Pancreas (tissue), 10 donors: ENCODE results near the gene RBM19. TPM values are rescaled to one million over a fixed set of nuclear protein-coding genes. Genes with fewer than 3 reads are reported as not detected.

ENCODE experiments used
- ATAC-seq, 4 donors: fragments of 200-7000 bp; cut with Tn5 transposase; one replicate each; pipeline versions ENCODE4 v1.8.0 to v1.9.1; 2020; ENCODE audit warnings: mild to moderate bottlenecking in 4 of 4, moderate library complexity in 4 of 4
- DNase-seq, 6 donors: peaks; one replicate each; pipeline ENCODE4 v3.0.0-alpha.2; 2020
- FAIRE-seq: peaks from 2 replicates; lab custom pipeline; 2012; peaks lifted over from hg19 to GRCh38; lab: Jason Lieb, UNC
- H3K27ac ChIP-seq, 4 donors: fragments of 200-600 bp; sonication (generic); 1 replicate in 3 of 4; 2 replicates in 1 of 4; pipeline versions ENCODE4 v1.5.0 to v1.8.0; 2020
- H3K27me3 ChIP-seq, 4 donors: fragments of 200-600 bp; one replicate each; pipeline ENCODE4 v1.8.0; 2021
- H3K36me3 ChIP-seq, 3 donors: fragments of 200-600 bp; sonication (generic) in 1 of 3; one replicate each; pipeline versions ENCODE4 v1.5.0 to v1.8.0; 2020 to 2021
- H3K4me1 ChIP-seq, 3 donors: fragments of 200-600 bp; one replicate each; pipeline ENCODE4 v1.8.0; 2021
- H3K4me3 ChIP-seq, 4 donors: fragments of 200-600 bp; sonication (generic) in 2 of 4; one replicate each; pipeline versions ENCODE4 v1.5.0 to v1.8.0; 2020 to 2021
- H3K9me3 ChIP-seq, 4 donors: fragments of 200-600 bp; one replicate each; pipeline ENCODE4 v1.8.0; 2021
- WGBS, 2 donors: extraction: QIAGEN DNeasy Blood & Tissue Kit; methylation state at CpG; one replicate each; pipeline ENCODE4 v1.1.7; 2013; 5-methylcytosine and 5-hydroxymethylcytosine counted together
- intact Hi-C, 3 donors: fragments of 100-400 bp; cut with DNase I; formaldehyde crosslinking; loops; one replicate each; pipeline versions ENCODE4 v1.11.1 to v1.14.2; 2022
- polyA plus RNA-seq, 2 donors: library from polyadenylated mRNA; stranded (reverse); fragments of 200-250 nt; gene quantifications; one replicate each; pipeline ENCODE4 v1.2.3, GENCODE V29; 2013
- total RNA-seq, 6 donors: library from RNA; stranded (reverse); fragmentation: NEBNext Ultra II Directional in 4 of 6; extraction: Animal tissue kit (Norgen Biotek cat#: 25700) in 4 of 6; gene quantifications; one replicate each; pipeline versions ENCODE4 v1.2.1 to v1.2.4, GENCODE V29; 2021 to 2023
- TF ChIP-seq, protein P1 (sequence below), 4 donors: fragments of 200-600 bp; sonication (generic) in 3 of 4; IDR thresholded peaks; one replicate each; pipeline versions ENCODE4 v1.5.0 to v1.8.0; 2021; ENCODE audit warnings: antibody characterized with exemption in 4 of 4
- donor health status: healthy with polysubstance abuse.
- donor health status: DM: no; HTN: no; CAD: no; lungs with moderate emphysema.
- donor health status: DM: no; HTN: no; CAD: no.
- donor health status: control.
- donor health status: control.
- donor health status: Bipolar disorder and iron deficiency.
- donor health status: DM: yes; HTN: yes; CAD: no.
- donor health status: DM: no; HTN: no; CAD: no.
- donor health status: DM: no; HTN: no; CAD: no.
- donor health status: DM: yes; HTN: yes; CAD: no.

The RBM19 gene
- total and polyA plus RNA-seq, 8 donors: 13.9 to 32.2 (median 15.8) TPM

DNA sequence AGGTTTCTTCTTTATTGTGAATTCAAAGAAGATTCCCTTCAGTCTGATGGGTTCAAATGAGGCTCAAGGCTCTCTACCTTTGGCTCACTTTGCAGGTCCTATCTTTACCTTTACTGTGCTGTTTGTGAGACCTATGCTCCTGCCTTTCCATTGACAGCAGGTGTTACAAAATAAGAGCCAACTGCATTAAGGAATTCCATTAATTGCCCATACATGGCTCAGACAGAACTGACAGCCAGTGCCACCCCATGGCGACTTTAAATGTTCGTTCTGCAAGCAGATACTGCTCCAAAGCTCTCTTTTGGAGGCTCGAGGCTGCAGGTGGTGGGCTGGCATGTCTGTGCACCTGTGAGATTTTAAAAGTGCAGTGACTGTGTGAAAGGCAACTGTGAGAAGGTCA, 44.7 kb downstream of the RBM19 start:
- Histone ChIP-seq H3K9me3 (no peaks in the 10 kb centered on the region), H3K27ac (no peak overlapping the region), H3K4me3 (no peak overlapping the region), H3K4me1 (no peaks in the 10 kb centered on the region), H3K27me3 (no peaks in the 10 kb centered on the region), H3K36me3 (peaks cover 0 to 43% (median 6%) of the 10 kb centered on the region in 3 donors)
- TF ChIP-seq, protein P1, sequence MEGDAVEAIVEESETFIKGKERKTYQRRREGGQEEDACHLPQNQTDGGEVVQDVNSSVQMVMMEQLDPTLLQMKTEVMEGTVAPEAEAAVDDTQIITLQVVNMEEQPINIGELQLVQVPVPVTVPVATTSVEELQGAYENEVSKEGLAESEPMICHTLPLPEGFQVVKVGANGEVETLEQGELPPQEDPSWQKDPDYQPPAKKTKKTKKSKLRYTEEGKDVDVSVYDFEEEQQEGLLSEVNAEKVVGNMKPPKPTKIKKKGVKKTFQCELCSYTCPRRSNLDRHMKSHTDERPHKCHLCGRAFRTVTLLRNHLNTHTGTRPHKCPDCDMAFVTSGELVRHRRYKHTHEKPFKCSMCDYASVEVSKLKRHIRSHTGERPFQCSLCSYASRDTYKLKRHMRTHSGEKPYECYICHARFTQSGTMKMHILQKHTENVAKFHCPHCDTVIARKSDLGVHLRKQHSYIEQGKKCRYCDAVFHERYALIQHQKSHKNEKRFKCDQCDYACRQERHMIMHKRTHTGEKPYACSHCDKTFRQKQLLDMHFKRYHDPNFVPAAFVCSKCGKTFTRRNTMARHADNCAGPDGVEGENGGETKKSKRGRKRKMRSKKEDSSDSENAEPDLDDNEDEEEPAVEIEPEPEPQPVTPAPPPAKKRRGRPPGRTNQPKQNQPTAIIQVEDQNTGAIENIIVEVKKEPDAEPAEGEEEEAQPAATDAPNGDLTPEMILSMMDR (IDR thresholded peaks at IDR 0.05): no peak
- WGBS, 2 donors: 76 to 87% methylated on average over 3 of the region's 3 CpGs
- intact Hi-C loops: no loop called here
- DNase-seq (no peak), FAIRE-seq (no peak), ATAC-seq (no peak)

DNA sequence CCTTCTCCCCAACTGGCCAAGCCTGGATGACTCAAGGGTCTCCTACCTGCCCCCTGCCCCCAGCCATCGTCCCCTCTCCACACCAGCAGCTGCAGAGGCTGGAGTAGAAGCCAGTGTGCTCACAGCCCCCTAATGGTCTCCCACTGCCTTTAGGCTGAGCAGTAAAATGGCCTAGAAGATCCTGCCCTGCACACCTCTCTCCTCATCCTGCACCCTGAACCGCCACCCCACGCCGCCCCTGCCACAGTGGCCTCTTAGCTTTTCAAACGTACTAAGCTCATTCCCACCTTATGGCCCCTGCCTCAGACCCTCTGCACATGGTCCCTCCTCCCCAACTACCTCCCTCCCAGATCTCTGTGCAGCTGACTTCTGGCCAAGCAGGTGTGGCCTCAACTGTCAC, 46.3 kb downstream of the RBM19 start:
- FAIRE-seq (no peak), ATAC-seq (no peak), DNase-seq (no peak)
- H3K27me3 ChIP-seq: no peaks in the 10 kb centered on the region
- H3K36me3 ChIP-seq: peaks cover 0 to 30% (median 6%) of the 10 kb centered on the region in 3 donors
- WGBS, 2 donors: 92 to 93% methylated on average over 5 of the region's 5 CpGs
- TF ChIP-seq, protein P1 (IDR thresholded peaks at IDR 0.05): no peak
- H3K9me3 ChIP-seq: no peaks in the 10 kb centered on the region
- no peaks in the 10 kb centered on the region for H3K4me1 ChIP-seq
- H3K27ac ChIP-seq: no peak overlapping the region
- intact Hi-C loops: no loop called here
- H3K4me3 ChIP-seq: no peak overlapping the region

DNA sequence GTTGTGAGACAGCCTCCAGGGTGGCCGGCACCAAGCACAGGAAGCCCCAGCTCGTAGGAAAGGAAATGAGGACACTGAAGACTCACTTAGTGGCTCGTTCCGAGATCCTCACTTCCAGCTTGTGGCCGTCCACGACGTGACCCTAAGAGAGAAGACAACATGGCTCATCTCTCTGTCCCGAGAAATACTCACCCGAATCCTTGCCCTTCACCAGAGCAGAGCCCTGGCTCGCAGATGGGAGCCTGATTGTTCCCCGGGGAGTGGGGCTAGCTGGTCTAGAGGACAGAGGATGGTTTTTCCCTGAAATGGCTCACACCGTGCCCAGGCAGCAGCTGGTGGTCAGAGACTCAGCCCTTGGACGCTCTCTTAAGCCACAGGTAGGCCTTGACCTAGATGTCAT, 47.8 kb downstream of the RBM19 start:
- H3K4me3 ChIP-seq: no peak overlapping the region
- peaks cover 0 to 15% (median 0%) of the 10 kb centered on the region in 3 donors for H3K36me3 ChIP-seq
- TF ChIP-seq, protein P1 (IDR thresholded peaks at IDR 0.05): no peak
- no peaks in the 10 kb centered on the region for H3K9me3 ChIP-seq
- intact Hi-C loops: no loop called here
- DNase-seq: no peak
- FAIRE-seq: no peak
- ATAC-seq: no peak
- no peaks in the 10 kb centered on the region for H3K4me1 ChIP-seq
- H3K27ac ChIP-seq: no peak overlapping the region
- WGBS, 2 donors: 86 to 90% methylated on average over 13 of the region's 13 CpGs
- no peaks in the 10 kb centered on the region for H3K27me3 ChIP-seq

DNA sequence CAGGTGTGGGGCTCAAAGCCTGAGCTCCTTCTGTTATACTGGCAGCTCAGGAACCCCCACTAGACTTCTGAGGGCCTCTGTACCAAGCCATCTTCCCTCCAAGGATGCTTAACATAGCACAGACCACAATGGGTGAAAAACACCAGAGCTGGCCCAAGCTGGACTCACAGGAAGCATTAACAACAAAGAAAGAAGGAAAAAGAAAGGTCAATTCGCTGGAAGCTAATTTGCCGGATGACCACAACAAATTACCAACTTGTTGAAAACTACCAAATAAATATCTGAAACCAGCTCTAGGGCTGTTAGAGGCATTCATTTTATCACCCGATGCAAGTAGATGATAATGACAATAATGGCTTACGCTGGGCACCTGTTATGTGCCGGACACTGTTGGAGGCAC, 48.7 kb downstream of the RBM19 start:
- ATAC-seq (no peak), DNase-seq (no peak), FAIRE-seq (no peak)
- TF ChIP-seq, protein P1 (IDR thresholded peaks at IDR 0.05): no peak
- Histone ChIP-seq H3K4me3 (no peak overlapping the region), H3K27ac (no peak overlapping the region), H3K9me3 (no peaks in the 10 kb centered on the region), H3K27me3 (no peaks in the 10 kb centered on the region), H3K36me3 (peaks cover 0 to 9% (median 0%) of the 10 kb centered on the region in 3 donors), H3K4me1 (no peaks in the 10 kb centered on the region)
- intact Hi-C loops: no loop called here
- 96 to 100% methylated on average over 5 of the region's 5 CpGs for WGBS, 2 donors

DNA sequence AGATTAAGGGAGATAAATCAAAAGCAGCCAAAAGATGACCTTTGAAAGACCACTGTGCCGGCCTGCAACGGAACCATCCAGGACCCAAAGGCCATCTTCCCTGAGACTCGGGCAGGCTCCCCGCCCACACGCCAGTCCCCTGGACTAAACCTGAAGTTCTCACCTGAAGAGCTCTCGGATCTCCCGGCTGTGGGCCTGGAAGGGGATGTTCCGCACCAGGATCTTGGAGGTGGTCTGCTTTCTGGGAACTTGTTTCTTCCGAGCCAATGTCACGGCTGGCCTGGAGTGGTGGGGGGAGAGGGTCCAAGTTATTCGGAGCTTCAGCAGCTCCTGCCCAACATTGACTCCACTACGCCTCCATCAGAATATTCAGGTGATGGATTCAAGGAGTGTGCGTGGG, 51.3 kb downstream of the RBM19 start:
- Histone ChIP-seq H3K4me1 (no peaks in the 10 kb centered on the region), H3K27me3 (no peaks in the 10 kb centered on the region), H3K9me3 (no peaks in the 10 kb centered on the region), H3K36me3 (peaks cover 0 to 3% (median 0%) of the 10 kb centered on the region in 3 donors), H3K27ac (no peak overlapping the region), H3K4me3 (no peak overlapping the region)
- 93 to 95% methylated on average over 13 of the region's 13 CpGs for WGBS, 2 donors
- TF ChIP-seq, protein P1 (IDR thresholded peaks at IDR 0.05): no peak
- DNase-seq: no peak
- intact Hi-C loops: loop anchor here in 1 of 3 donors (5.0 kb wide), 1 partner anchor 453 kb away; no protein-coding TSS in a partner anchor
- ATAC-seq: no peak
- FAIRE-seq: no peak
